ACC112 (cell line): ENCODE measurements around the gene CCDC106.

Experiments
- H2AFZ ChIP-seq: fragments of 200-600 bp; sonication (generic); one replicate; pipeline ENCODE4 v1.6.0; 2017; ENCODE audit warnings: antibody characterized with exemption, low read length; ENCODE audit not compliant: unreplicated experiment
- H3K27ac ChIP-seq: fragments of 200-600 bp; sonication (generic); 2 replicates; pipeline ENCODE4 v1.5.1; 2014; ENCODE audit warnings: low read depth, mild to moderate bottlenecking, antibody characterized with exemption, low read length, moderate library complexity
- H3K27me3 ChIP-seq: fragments of 200-600 bp; sonication (generic); 2 replicates; pipeline ENCODE4 v1.6.1; 2014; ENCODE audit warnings: mild to moderate bottlenecking, antibody characterized with exemption, low read length, moderate library complexity, mixed read lengths; ENCODE audit not compliant: insufficient read depth
- H3K36me3 ChIP-seq: fragments of 200-600 bp; sonication (generic); 2 replicates; pipeline ENCODE4 v1.6.1; 2016; ENCODE audit warnings: mild to moderate bottlenecking, antibody characterized with exemption, low read length, moderate library complexity, mixed read lengths; ENCODE audit not compliant: insufficient read depth
- H3K4me1 ChIP-seq: fragments of 200-600 bp; sonication (generic); one replicate; pipeline ENCODE4 v1.6.1; 2016; ENCODE audit warnings: low read length, mixed read lengths; ENCODE audit not compliant: insufficient read depth, unreplicated experiment, control insufficient read depth
- H3K4me3 ChIP-seq: fragments of 200-600 bp; sonication (generic); 2 replicates; pipeline ENCODE4 v1.5.1; 2014; ENCODE audit warnings: mild to moderate bottlenecking, low read depth, low read length
- H3K79me2 ChIP-seq: fragments of 200-600 bp; sonication (generic); one replicate; pipeline ENCODE4 v1.6.0; 2016; ENCODE audit warnings: low read length; ENCODE audit not compliant: control insufficient read depth, unreplicated experiment, insufficient read depth

The CCDC106 gene

DNA sequence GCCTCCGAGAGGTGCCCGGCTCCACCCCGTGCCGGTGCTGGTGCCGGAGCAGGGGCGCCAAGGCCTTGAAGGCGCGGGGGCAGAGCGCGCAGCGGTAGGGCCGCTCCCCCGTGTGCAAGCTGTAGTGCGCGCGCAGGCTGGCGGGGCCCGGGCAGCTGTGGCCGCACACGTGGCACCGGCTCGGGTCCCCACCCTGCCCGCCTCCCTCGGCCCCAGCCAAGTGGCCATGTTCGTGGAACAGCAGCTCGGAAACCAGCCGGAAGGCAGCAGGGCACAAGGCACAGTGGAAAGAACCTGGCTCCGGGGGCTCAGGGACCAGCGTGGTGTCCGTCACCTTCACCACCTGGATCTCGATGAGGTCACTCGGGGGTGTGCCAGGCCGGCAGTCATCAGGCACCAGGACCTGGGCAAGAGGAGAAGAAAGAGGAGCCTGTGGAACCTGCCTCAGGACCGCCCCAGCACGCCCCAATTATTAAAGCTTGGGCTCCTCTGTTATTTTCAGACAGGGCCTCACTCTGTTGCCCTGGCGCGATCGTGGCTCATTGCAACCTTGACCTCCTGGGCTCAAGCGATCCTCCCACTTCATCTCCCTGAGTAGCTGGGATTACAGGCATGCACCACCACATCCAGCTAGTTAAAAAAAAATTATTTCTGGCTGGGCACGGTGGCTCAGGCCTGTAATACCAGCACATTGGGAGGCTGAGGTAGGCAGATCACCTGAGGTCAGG, 25.6 kb upstream of the CCDC106 start:
- Histone ChIP-seq H3K4me1 (no peaks in the 10 kb centered on the region), H2AFZ (no peak overlapping the region), H3K27me3 (no peaks in the 10 kb centered on the region), H3K27ac (no peak overlapping the region), H3K79me2 (no peaks in the 10 kb centered on the region), H3K36me3 (no peaks in the 10 kb centered on the region), H3K4me3 (no peak overlapping the region)

DNA sequence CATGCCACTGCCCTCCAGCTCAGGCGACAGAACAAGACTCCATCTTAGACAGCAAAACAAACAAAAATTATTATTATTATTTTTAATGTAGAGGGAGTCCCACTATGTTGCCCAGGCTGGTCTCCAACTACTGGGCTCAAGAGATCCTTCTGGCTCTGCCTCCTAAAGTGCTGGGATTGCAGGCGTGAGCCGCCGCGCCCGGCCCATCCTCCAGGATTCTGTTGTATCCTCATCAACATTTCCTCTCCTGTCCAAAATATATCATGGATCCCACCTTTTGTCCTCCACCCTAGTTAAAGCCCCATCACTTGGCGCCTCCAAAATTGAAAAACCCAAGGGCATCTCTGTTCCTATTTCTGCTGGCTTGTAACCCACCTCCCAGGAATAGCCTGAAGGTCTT, 24.9 kb upstream of the CCDC106 start:
- H3K36me3 ChIP-seq = no peaks in the 10 kb centered on the region
- no peaks in the 10 kb centered on the region for H3K27me3 ChIP-seq
- H3K79me2 ChIP-seq = no peaks in the 10 kb centered on the region
- no peak overlapping the region for H3K4me3 ChIP-seq
- no peak overlapping the region for H2AFZ ChIP-seq
- H3K27ac ChIP-seq = no peak overlapping the region
- H3K4me1 ChIP-seq = no peaks in the 10 kb centered on the region

DNA sequence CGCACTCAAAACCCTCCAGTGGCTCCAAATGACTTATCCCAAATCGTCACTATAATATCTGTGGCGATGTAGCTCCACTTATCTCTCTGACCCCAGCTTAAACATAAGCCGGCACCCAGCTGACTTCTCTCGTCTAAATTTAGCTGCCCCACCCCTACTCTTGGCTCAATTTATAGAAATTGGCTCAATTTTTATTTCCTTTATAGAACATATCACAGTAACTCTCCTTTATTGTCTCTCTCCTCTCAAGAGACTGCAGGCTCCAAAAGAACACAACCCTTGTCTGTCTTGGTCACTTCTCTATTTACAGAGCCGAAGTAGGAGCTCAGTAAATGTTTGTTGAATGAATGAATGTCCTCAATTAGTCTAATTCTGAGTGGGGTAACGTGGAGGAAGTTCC, 24.5 kb upstream of the CCDC106 start:
- H3K36me3 ChIP-seq = no peaks in the 10 kb centered on the region
- H2AFZ ChIP-seq = no peak overlapping the region
- H3K27ac ChIP-seq = no peak overlapping the region
- no peaks in the 10 kb centered on the region for H3K79me2 ChIP-seq
- no peaks in the 10 kb centered on the region for H3K4me1 ChIP-seq
- no peaks in the 10 kb centered on the region for H3K27me3 ChIP-seq
- H3K4me3 ChIP-seq = peak overlapping the region; percentile 13; the same call in 1 of the 2 replicates

DNA sequence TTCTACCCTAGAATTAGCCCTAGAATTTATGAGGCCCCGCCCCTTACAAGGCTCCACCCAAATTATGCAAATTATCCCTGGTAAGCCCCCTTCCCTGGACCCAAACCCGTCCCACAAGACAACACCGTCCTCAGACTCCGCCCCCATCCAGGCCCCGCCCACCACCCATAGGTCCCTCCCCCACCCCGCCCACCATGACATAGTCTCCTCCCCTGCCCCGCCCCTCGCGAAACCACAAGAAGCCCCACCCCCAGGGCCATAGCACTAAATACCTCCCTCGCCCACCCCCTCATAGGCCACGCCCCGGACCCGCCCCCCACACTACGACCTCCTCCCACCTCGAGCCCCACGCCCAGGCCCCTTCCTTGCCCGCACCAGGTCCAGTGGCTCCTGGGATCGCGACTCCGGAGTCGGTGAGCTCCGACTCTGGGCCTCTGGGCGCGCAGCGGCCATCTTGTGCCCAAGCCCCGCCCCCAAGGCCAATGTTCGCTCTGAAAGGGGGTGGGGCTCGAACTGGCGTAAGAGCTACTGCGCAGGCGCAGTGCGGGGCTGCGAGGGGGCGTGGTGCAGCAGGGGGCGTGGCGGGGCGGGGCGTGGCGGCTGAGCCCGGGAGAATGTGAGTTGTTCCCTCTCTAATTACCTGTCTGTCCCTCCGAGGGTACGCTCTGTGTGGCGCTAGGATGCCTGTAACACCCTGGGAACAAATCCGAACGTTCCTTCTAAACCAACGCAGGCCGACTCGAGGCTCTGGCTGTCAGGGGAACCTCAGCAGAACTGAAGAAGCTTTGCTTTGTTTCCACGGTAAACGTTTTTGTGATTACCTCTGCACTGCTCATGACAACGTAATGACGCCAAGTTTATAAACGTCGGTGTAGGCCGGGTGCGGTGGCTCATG, 23.7 kb upstream of the CCDC106 start, which contains the start of gene ZNF784:
Gene ZNF784 (minus strand): TSS at position 458 of the 895 bp plus-strand sequence. CDS start 5 bp downstream, at position 453.
- no peaks in the 10 kb centered on the region for H3K27me3 ChIP-seq
- H3K27ac ChIP-seq = peak within 1 kb of the TSS; percentile 80
- peak within 1 kb of the TSS; percentile 43 for H2AFZ ChIP-seq
- no peaks in the 10 kb centered on the region for H3K4me1 ChIP-seq
- no peaks in the 10 kb centered on the region for H3K36me3 ChIP-seq
- no peaks in the 10 kb centered on the region for H3K79me2 ChIP-seq
- H3K4me3 ChIP-seq = peak within 1 kb of the TSS; percentile 78

DNA sequence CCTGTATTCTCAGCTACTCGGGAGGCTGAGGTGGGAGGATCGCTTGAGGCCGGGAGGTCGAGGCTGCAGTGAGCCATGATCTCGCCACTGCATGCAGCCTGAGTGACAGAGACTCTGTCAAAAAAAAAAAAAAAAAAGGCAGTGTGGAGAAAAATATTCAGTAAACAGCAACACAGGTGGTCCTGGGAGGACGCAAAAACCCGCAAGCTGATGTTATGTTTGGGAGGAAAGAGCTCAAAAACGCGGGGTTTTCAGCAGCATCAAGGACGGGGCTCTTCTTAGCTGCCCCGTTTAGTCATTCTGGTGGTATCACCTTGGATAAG, 23.0 kb upstream of the CCDC106 start:
- H3K27ac ChIP-seq = no peak overlapping the region
- peak overlapping the region; percentile 78 for H3K4me3 ChIP-seq
- H3K27me3 ChIP-seq = no peaks in the 10 kb centered on the region
- peak overlapping the region; percentile 43 for H2AFZ ChIP-seq
- no peaks in the 10 kb centered on the region for H3K36me3 ChIP-seq
- no peaks in the 10 kb centered on the region for H3K4me1 ChIP-seq
- H3K79me2 ChIP-seq = no peaks in the 10 kb centered on the region

DNA sequence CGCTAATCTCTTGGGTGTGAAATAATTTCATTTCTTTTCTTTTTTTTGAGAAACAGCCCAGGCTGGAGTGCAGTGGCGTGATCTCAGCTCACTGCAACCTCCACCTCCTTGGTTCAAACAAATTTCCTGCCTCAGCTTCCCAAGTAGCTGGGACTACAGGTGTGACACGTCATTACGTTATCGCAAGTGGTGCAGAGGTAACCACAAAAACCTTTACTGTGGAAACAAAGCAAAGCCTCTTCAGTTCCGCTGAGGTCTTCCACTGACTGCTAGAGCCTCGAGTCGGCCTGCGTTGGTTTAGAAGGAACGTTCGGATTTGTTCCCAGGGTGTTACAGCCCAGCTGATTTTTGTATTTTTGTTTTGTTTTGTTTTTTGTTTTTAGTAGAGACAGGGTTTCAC, 21.7 kb upstream of the CCDC106 start:
- Histone ChIP-seq H3K4me1 (no peaks in the 10 kb centered on the region), H3K36me3 (no peaks in the 10 kb centered on the region), H3K4me3 (no peak overlapping the region), H2AFZ (no peak overlapping the region), H3K27me3 (no peaks in the 10 kb centered on the region), H3K79me2 (no peaks in the 10 kb centered on the region), H3K27ac (no peak overlapping the region)

DNA sequence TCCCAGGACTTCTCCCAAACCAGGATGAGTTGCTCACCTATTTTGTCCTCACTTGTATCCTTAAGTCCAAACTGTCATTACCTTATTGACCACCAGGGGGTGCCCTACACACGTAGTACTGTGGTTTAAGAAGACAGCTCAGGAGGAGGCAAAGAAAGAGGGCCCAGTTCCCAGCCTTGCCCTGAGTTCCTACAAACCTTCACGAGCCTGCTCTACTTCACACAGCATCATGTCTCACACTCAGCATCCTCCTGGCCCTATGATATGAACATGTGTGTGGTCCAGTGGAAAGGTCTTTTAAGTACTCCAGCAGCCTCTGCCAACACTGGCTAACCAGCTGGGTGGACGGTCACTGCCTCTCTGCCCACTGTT, 15.6 kb upstream of the CCDC106 start:
- Histone ChIP-seq H3K36me3 (no peaks in the 10 kb centered on the region), H3K4me1 (no peaks in the 10 kb centered on the region), H3K79me2 (peaks cover 21% of the 10 kb centered on the region), H2AFZ (no peak overlapping the region), H3K27me3 (no peaks in the 10 kb centered on the region), H3K4me3 (no peak overlapping the region), H3K27ac (no peak overlapping the region)

DNA sequence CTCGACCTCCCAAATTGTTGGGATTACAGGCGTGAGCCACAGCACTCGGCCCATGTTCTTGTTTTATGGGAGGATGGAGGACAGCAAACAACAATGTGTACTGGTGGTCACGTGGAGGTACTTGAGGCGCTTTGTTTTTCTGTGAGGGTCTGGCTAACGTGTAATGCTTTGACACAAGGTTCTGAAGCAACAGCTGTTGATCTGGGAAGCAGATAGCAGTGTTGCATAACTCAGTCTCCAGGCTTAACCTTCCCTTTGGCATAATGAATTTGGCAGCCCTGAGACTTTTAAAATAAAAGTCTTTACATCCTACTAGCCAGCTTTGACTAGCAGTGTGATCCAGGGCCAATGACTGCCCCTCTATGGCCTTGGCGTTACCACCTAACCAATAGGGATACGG, 14.2 kb upstream of the CCDC106 start:
- Histone ChIP-seq H3K79me2 (peaks cover 24% of the 10 kb centered on the region), H3K27ac (no peak overlapping the region), H3K4me3 (no peak overlapping the region), H3K36me3 (no peaks in the 10 kb centered on the region), H2AFZ (no peak overlapping the region), H3K27me3 (no peaks in the 10 kb centered on the region), H3K4me1 (no peaks in the 10 kb centered on the region)

DNA sequence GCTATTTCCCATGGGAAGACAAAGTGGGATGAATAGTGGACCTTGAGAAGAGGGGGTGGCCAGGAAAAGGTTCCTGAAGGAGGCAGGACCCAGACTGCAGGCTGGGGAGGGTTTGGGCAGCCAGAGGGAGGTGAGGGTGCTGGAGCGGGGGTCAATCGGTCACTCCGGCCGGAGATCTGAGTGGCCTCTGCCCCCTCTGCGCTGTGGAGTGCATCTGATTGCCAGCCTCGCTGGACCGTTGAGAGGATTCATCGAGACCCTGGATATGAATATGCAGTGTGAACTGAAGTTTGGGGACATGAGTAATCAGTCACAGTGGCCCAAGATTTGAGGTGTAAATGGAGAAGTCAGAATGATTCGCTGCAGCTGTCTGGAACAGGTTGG, 12.7 kb upstream of the CCDC106 start:
- Histone ChIP-seq H3K27ac (peak overlapping the region; percentile 76), H3K4me3 (peak overlapping the region; percentile 89), H3K79me2 (peaks cover 29% of the 10 kb centered on the region), H2AFZ (no peak overlapping the region), H3K36me3 (no peaks in the 10 kb centered on the region), H3K4me1 (no peaks in the 10 kb centered on the region), H3K27me3 (no peaks in the 10 kb centered on the region)

DNA sequence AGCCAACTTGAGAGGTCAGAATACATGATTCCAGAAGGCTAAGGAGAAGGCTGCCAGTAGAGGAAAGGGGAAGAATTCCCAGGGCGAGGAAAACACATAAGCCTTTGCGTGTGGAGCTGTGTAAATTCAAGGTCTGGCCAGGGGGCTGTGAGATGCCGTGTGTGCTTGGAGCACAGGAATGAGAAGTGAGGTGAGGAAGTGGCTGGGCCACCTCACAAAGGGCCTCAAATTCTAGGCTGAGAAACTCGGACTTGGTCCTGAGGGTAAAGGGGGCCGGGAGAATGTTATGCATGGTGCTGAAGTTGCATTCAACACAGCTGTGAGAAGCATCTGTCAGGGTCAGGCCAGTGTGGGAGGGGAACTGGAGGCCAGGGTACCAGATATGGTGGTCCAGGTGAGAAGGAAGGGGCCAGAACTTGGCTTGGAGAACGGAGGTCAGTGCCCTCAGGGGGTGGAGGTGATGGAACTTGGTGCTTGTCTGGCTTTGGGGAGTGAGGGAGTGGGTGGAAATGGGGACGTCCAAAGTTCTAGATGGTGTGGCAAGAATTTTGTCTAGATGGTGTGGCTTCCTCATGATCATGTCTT, 12.1 kb upstream of the CCDC106 start:
- H3K4me1 ChIP-seq = no peaks in the 10 kb centered on the region
- H3K36me3 ChIP-seq = no peaks in the 10 kb centered on the region
- no peak overlapping the region for H2AFZ ChIP-seq
- H3K27ac ChIP-seq = no peak overlapping the region
- H3K27me3 ChIP-seq = no peaks in the 10 kb centered on the region
- H3K79me2 ChIP-seq = peaks cover 29% of the 10 kb centered on the region
- H3K4me3 ChIP-seq = peak overlapping the region; percentile 89
